Measurements from ENCODE around the gene PDE6H. TPM values are rescaled to one million over a fixed set of nuclear protein-coding genes. Genes with fewer than 3 reads are reported as not detected.

The PDE6H gene
- total RNA-seq = not detected in 2 replicates

DNA sequence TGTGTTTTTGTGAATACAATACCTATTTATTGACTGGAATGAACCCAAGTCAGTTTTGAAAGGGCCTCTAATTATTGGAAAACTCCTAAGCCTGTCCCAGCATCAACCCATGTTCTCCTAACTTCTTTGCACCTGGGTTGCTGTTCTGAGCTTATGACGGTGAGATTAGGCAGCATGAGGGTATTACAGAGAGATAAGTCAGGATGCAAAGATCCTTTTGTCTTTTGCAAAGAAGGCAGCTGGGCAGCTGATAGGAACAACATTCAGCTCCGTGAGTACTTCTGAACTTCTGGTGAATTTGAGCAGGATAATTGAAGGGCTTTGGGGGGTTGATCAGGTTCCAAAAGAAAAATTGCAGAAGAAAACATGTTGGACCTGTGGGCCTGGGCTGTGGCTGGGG lies at the start of gene PDE6H:
Gene PDE6H, plus strand, starts transcription at position 227 of the 400 bp plus-strand sequence. CDS start 4,971 bp downstream, outside the sequence.
- intact Hi-C loops (cut with micrococcal nuclease) = no loop called here
- Mint-ChIP-seq H3K36me3 (ENCODE audit: low read depth) (no peaks in the 10 kb centered on the region), H3K27me3 (no peaks in the 10 kb centered on the region), H3K27ac (no peak within 1 kb of the TSS), H3K4me1 (peaks cover 20% of the 10 kb centered on the region), H3K4me3 (no peak within 1 kb of the TSS), H3K9me3 (peaks cover 7% of the 10 kb centered on the region)
- peak; percentile 18 for DNase-seq

GRCh38 chr12:14923944-14924343 lies 48.9 kb upstream of the PDE6H start:
- Mint-ChIP-seq H3K36me3 (ENCODE audit: low read depth) (peaks cover 36% of the 10 kb centered on the region), H3K4me3 (no peak overlapping the region), H3K4me1 (peaks cover 15% of the 10 kb centered on the region), H3K27me3 (no peaks in the 10 kb centered on the region), H3K9me3 (no peaks in the 10 kb centered on the region), H3K27ac (no peak overlapping the region)
- DNase-seq = no peak
- intact Hi-C loops (cut with micrococcal nuclease) = no loop called here

- H3K27ac Mint-ChIP-seq = no peak overlapping the region
- no peaks in the 10 kb centered on the region for H3K9me3 Mint-ChIP-seq
- intact Hi-C loops (cut with micrococcal nuclease) = no loop called here
- DNase-seq = no peak
- peaks cover 32% of the 10 kb centered on the region for H3K36me3 Mint-ChIP-seq (ENCODE audit: low read depth)
- peaks cover 15% of the 10 kb centered on the region for H3K4me1 Mint-ChIP-seq
- no peak overlapping the region for H3K4me3 Mint-ChIP-seq
- no peaks in the 10 kb centered on the region for H3K27me3 Mint-ChIP-seq
These were observed 48.3 kb upstream of the PDE6H start for GRCh38 chr12:14924541-14924940.

GRCh38 chr12:14927267-14927666 lies 45.6 kb upstream of the PDE6H start:
- peaks cover 31% of the 10 kb centered on the region for H3K36me3 Mint-ChIP-seq (ENCODE audit: low read depth)
- intact Hi-C loops (cut with micrococcal nuclease) = no loop called here
- H3K4me1 Mint-ChIP-seq = no peaks in the 10 kb centered on the region
- no peak overlapping the region for H3K27ac Mint-ChIP-seq
- no peaks in the 10 kb centered on the region for H3K27me3 Mint-ChIP-seq
- H3K4me3 Mint-ChIP-seq = no peak overlapping the region
- no peak for DNase-seq
- no peaks in the 10 kb centered on the region for H3K9me3 Mint-ChIP-seq

GRCh38 chr12:14928931-14929330 lies 43.9 kb upstream of the PDE6H start:
- H3K9me3 Mint-ChIP-seq = no peaks in the 10 kb centered on the region
- DNase-seq = no peak
- H3K4me1 Mint-ChIP-seq = no peaks in the 10 kb centered on the region
- H3K27me3 Mint-ChIP-seq = no peaks in the 10 kb centered on the region
- H3K4me3 Mint-ChIP-seq = no peak overlapping the region
- H3K36me3 Mint-ChIP-seq (ENCODE audit: low read depth) = peaks cover 42% of the 10 kb centered on the region
- intact Hi-C loops (cut with micrococcal nuclease) = no loop called here
- no peak overlapping the region for H3K27ac Mint-ChIP-seq

GRCh38 chr12:14930299-14930698 lies 42.5 kb upstream of the PDE6H start:
- H3K27me3 Mint-ChIP-seq = no peaks in the 10 kb centered on the region
- H3K4me1 Mint-ChIP-seq = no peaks in the 10 kb centered on the region
- H3K9me3 Mint-ChIP-seq = no peaks in the 10 kb centered on the region
- no peak for DNase-seq
- peaks cover 45% of the 10 kb centered on the region for H3K36me3 Mint-ChIP-seq (ENCODE audit: low read depth)
- intact Hi-C loops (cut with micrococcal nuclease) = no loop called here
- H3K27ac Mint-ChIP-seq = no peak overlapping the region
- H3K4me3 Mint-ChIP-seq = no peak overlapping the region

- Mint-ChIP-seq H3K4me3 (no peak overlapping the region), H3K36me3 (ENCODE audit: low read depth) (peaks cover 47% of the 10 kb centered on the region), H3K27me3 (no peaks in the 10 kb centered on the region), H3K27ac (no peak overlapping the region), H3K9me3 (no peaks in the 10 kb centered on the region), H3K4me1 (no peaks in the 10 kb centered on the region)
- no peak for DNase-seq
- intact Hi-C loops (cut with micrococcal nuclease) = no loop called here
These were observed 41.5 kb upstream of the PDE6H start for GRCh38 chr12:14931359-14931758.

DNA sequence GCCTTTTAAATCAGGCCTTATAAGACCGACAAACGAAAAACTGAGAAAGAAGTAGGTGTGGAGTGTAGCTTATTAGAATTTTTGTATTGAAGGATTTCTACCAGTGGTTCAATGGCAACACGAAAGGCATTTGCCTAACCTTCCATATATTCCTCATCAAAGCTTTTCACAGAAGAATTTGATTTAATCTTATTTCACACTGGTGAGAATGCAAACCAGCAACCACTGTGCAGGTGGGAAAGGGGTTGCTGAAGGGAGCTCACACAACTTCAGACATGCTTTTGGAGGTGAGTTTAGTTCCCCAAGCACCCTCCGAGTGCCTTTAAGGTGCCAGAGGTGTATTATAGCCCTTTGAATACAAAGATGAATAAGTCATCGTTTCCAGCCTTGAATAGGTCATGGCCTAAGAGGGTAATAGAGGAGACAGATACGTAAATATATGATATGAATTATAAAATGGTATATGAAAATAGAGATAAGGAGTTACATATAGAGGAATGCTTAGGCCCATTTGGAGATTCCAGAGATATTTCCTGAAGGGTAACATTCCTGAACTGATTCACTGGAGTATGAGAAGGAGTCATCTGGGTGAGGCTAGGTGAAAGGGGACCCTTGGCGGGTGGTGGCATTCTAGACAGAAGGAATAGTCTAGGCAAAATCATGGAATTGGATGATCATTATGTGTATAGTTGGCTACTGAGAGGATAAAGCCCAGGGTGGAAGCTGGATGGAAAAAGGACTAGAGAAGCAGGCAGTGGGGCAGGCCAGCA lies 40.9 kb upstream of the PDE6H start:
- Mint-ChIP-seq H3K4me1 (no peaks in the 10 kb centered on the region), H3K9me3 (no peaks in the 10 kb centered on the region), H3K27me3 (no peaks in the 10 kb centered on the region), H3K4me3 (no peak overlapping the region), H3K36me3 (ENCODE audit: low read depth) (peaks cover 51% of the 10 kb centered on the region), H3K27ac (no peak overlapping the region)
- DNase-seq = no peak
- intact Hi-C loops (cut with micrococcal nuclease) = no loop called here

GRCh38 chr12:14934511-14934910 lies 38.3 kb upstream of the PDE6H start:
- no peaks in the 10 kb centered on the region for H3K27me3 Mint-ChIP-seq
- peaks cover 50% of the 10 kb centered on the region for H3K36me3 Mint-ChIP-seq (ENCODE audit: low read depth)
- intact Hi-C loops (cut with micrococcal nuclease) = no loop called here
- H3K4me3 Mint-ChIP-seq = no peak overlapping the region
- no peak overlapping the region for H3K27ac Mint-ChIP-seq
- H3K4me1 Mint-ChIP-seq = peaks cover 8% of the 10 kb centered on the region
- H3K9me3 Mint-ChIP-seq = no peaks in the 10 kb centered on the region
- DNase-seq = no peak

DNA sequence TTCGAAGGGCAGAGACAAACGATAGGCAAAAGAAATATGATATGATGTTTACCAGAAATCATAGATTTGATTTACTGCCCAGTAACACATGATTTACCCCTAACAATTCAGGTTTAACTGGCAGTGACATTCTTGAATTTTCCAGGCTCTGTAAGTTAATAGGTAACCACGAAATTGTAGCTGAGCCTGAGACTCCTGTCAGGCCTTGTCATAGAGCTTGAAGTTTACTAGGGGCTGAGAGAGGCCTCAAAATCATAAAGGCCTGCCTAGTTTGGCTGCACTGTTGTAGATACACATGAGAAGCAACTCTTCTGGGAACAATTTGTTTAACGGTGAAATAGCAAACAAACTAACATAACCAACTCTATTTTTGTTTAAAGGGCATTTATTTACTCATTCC lies 37.8 kb upstream of the PDE6H start:
- peaks cover 55% of the 10 kb centered on the region for H3K36me3 Mint-ChIP-seq (ENCODE audit: low read depth)
- intact Hi-C loops (cut with micrococcal nuclease) = no loop called here

DNA sequence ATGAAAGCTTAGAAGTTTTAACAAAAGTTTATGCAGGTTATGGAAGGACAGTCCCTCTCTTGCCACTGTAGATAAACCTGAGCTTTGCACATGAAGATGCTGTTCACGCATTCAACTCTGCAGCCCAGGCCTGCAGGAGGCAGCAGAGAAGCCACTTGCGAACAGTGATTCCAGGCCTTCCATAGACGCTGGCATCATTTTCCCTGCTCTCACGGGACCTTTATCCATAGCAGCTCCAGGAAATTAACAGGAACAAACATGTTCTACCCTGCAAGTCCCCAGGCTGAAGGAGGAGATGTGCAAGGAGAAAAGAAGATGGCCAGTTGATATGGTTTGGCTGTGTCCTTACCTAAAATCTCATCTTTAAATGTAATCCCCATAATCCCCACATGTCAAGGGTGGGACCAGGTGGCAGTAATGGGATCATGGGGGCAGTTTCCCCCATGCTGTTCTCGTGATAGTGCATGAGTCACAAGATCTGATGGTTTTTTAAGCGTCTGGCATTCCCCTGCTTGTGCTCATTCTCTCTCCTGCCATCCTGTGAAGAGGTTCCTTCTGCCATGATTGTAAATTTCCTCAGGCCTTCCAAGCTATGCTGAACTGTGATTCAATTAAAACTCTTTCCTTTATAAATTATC lies 36.5 kb upstream of the PDE6H start:
- intact Hi-C loops (cut with micrococcal nuclease) = no loop called here
- no peaks in the 10 kb centered on the region for H3K9me3 Mint-ChIP-seq
- no peak overlapping the region for H3K27ac Mint-ChIP-seq
- H3K4me1 Mint-ChIP-seq = peaks cover 15% of the 10 kb centered on the region
- no peaks in the 10 kb centered on the region for H3K27me3 Mint-ChIP-seq
- DNase-seq = no peak
- H3K36me3 Mint-ChIP-seq (ENCODE audit: low read depth) = peaks cover 60% of the 10 kb centered on the region
- H3K4me3 Mint-ChIP-seq = no peak overlapping the region

More for the DNA sequence above, 37.8 kb upstream of the PDE6H start:
- Mint-ChIP-seq H3K4me3 (no peak overlapping the region), H3K27me3 (no peaks in the 10 kb centered on the region), H3K4me1 (peaks cover 10% of the 10 kb centered on the region), H3K9me3 (no peaks in the 10 kb centered on the region), H3K27ac (no peak overlapping the region)
- no peak for DNase-seq

GRCh38 chr12:14937014-14937413 lies 35.8 kb upstream of the PDE6H start:
- Mint-ChIP-seq H3K27ac (no peak overlapping the region), H3K9me3 (no peaks in the 10 kb centered on the region), H3K36me3 (ENCODE audit: low read depth) (peaks cover 62% of the 10 kb centered on the region), H3K4me3 (no peak overlapping the region), H3K4me1 (peaks cover 15% of the 10 kb centered on the region), H3K27me3 (no peaks in the 10 kb centered on the region)
- intact Hi-C loops (cut with micrococcal nuclease) = no loop called here
- no peak for DNase-seq

- no peaks in the 10 kb centered on the region for H3K9me3 Mint-ChIP-seq
- peak; percentile 74 for DNase-seq
- no peak overlapping the region for H3K4me3 Mint-ChIP-seq
- H3K36me3 Mint-ChIP-seq (ENCODE audit: low read depth) = peaks cover 63% of the 10 kb centered on the region
- peak overlapping the region; percentile 27 for H3K27ac Mint-ChIP-seq
- no peaks in the 10 kb centered on the region for H3K27me3 Mint-ChIP-seq
- intact Hi-C loops (cut with micrococcal nuclease) = no loop called here
- H3K4me1 Mint-ChIP-seq = peaks cover 15% of the 10 kb centered on the region
These were observed 35.2 kb upstream of the PDE6H start for GRCh38 chr12:14937689-14938088.

DNA sequence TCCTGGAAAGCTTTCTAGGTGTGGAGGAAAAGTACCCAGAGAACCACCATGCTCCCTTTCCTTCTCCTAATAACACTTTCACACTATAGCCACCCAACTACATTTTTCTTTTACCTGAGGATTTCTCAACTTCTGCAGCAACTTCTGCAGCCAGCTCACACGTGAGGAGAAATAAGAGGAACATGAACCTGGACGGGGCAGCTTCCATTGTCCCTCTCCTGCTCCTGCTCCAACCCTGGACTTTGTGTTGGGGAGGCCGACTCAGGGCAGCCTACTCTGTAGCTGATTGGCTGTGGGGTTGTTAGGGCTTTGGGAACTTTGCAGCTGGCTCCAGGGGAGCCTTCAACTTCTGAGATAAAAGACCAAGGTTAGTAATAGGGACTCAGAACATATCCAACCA lies 34.5 kb upstream of the PDE6H start, which contains the start of gene ERP27:
Gene ERP27, minus strand, starts transcription at position 237 of the 400 bp plus-strand sequence. Its CDS starts 29 bp downstream, at position 208.
- DNase-seq = peak; percentile 51
- peaks cover 15% of the 10 kb centered on the region for H3K4me1 Mint-ChIP-seq
- H3K36me3 Mint-ChIP-seq (ENCODE audit: low read depth) = peaks cover 63% of the 10 kb centered on the region
- H3K27me3 Mint-ChIP-seq = no peaks in the 10 kb centered on the region
- H3K27ac Mint-ChIP-seq = peak within 1 kb of the TSS; percentile 68
- intact Hi-C loops (cut with micrococcal nuclease) = no loop called here
- no peak within 1 kb of the TSS for H3K4me3 Mint-ChIP-seq
- no peaks in the 10 kb centered on the region for H3K9me3 Mint-ChIP-seq

Measured in activated CD4-positive, alpha-beta T cell treated with anti-CD3 and anti-CD28 coated beads, Interleukin-2, amount 10 ng/mL, durations not matched to agents 24 days and 14 days (primary cell).